ENCODE measurements around the gene PET100. TPM values are rescaled to one million over a fixed set of nuclear protein-coding genes. Genes with fewer than 3 reads are reported as not detected.

Gene PET100, protein sequence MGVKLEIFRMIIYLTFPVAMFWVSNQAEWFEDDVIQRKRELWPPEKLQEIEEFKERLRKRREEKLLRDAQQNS
- total RNA-seq (2014; rRNA removed; shearing (Covaris generic)), result 51.0 and 62.1 TPM in 2 replicates

DNA sequence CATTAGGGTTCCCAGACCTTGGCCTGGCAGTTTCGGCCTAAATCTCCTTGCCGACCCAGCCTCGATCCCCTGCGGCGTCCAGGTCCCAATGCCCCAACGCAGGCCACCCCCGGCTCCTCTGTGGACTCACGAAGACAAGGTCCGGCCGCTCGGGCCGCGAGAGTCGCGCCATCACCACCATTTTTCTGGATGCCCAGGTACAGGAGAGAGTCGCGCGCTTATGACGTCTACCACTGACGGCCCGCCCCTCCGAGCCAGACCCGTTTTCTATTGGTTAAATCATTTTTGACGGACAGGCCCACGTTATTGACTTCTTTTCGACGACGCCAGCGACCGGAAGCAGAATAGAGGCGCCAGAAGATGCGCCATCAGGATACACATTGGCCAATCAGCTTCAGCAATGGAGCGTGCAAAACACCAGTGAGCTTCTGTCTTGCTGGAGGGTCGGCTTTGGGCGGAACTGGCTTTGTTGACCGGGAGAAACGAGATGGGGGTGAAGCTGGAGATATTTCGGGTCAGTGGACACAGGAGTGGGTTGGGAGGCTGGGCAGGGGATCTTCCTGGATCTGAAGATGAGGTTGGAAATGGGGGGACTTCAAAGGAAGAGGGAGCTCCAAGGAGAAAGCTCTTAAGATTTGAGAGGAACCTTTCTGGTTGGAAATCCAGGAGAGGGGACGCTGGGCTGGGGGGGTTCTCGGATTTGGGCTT is at the start of gene PET100, which contains the start of gene XAB2:
TSS of gene PET100 (plus strand) at position 447 of the 708 bp plus-strand sequence. CDS start at position 488, 41 bp downstream.
TSS of gene XAB2 (minus strand) at position 199 of the 708 bp plus-strand sequence. CDS start at position 181, 18 bp downstream.
- 0 out of 2 replicates have a peak, but pooled peaks cover 5% of the 10 kb centered on the region for H3K36me3 ChIP-seq
- no peaks in the 10 kb centered on the region for H3K9me3 ChIP-seq (replicated peaks)
- no peaks in the 10 kb centered on the region for H3K27me3 ChIP-seq
- H3K27ac ChIP-seq, result peak within 1 kb of the TSS; percentile 61
- DNase-seq, result peak; percentile 96 to 98
- H3K4me1 ChIP-seq, result no peaks in the 10 kb centered on the region
- H3K4me3 ChIP-seq, result peak within 1 kb of the TSS; percentile 90

DNA sequence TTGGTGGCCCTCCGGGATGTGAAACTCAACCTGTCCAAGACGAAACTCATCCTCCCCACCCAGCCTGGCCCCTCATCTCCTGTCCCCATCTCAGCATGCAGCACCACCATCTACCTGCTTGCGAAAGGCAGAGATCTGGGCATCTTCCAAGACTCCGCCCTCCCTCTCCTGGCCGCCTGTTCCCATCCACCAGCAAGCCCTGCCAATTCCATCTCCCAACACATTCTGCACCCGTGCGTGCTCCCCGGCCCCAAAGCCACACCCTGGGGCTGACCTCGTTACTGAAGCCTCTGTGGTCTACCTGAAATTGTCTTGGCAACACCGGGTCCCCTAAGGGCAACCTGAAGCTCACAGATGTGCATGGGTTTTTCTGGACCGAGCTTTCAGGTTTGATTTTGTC is 47.1 kb upstream of the PET100 start:
- DNase-seq, result no peak
- Histone ChIP-seq H3K27me3 (no peaks in the 10 kb centered on the region), H3K27ac (no peak overlapping the region), H3K9me3 (replicated peaks) (no peaks in the 10 kb centered on the region), H3K36me3 (no peaks in the 10 kb centered on the region), H3K4me3 (no peak overlapping the region), H3K4me1 (no peaks in the 10 kb centered on the region)

DNA sequence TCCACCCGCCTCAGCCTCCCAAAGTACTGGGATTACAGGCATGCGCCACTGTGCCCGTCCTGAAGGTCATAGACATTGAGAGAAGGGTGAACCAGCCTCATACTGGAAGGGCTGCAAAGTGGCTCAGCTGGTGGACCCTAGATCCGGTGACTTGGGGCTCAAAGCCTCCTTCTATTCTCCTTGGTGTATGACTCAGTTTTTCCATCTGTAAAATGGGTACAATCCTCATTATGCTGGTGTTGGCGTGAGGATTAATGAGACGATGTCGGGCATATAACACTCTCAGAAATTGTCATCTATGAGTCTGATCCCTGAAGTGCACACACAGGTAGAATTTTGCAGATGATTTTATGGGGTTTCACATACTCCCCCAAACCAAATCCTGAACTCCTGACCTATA is 39.8 kb upstream of the PET100 start:
- 0 out of 2 replicates have a peak, but pooled peaks cover 1% of the 10 kb centered on the region for H3K27me3 ChIP-seq

DNA sequence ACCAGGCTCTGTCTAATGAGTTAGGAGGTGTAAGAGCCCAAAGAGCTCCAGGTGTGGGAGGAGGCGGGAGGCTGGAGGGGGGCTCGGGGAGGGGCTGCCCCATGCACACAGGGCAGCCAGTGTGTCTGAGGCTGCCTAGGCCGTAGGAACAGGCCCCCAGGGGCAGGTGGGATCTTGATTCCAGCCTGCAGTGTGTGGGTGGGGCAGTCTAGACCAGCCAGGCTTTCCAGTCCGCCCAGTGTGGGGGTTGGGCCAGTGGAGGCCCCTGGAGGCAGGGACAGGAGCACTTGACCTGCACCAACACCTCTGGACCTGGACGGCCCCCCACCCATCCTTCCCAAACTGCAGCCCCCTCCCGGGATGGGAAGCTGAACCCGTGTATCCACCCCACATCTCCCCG is 39.3 kb upstream of the PET100 start:
- Histone ChIP-seq H3K27ac (no peak overlapping the region), H3K9me3 (replicated peaks) (no peaks in the 10 kb centered on the region), H3K4me1 (no peaks in the 10 kb centered on the region), H3K36me3 (no peaks in the 10 kb centered on the region), H3K27me3 (0 out of 2 replicates have a peak, but pooled peaks cover 3% of the 10 kb centered on the region), H3K4me3 (no peak overlapping the region)
- no peak for DNase-seq

More for the DNA sequence above, 39.8 kb upstream of the PET100 start:
- no peak for DNase-seq
- Histone ChIP-seq H3K9me3 (replicated peaks) (no peaks in the 10 kb centered on the region), H3K36me3 (no peaks in the 10 kb centered on the region), H3K4me1 (no peaks in the 10 kb centered on the region), H3K27ac (no peak overlapping the region), H3K4me3 (no peak overlapping the region)

DNA sequence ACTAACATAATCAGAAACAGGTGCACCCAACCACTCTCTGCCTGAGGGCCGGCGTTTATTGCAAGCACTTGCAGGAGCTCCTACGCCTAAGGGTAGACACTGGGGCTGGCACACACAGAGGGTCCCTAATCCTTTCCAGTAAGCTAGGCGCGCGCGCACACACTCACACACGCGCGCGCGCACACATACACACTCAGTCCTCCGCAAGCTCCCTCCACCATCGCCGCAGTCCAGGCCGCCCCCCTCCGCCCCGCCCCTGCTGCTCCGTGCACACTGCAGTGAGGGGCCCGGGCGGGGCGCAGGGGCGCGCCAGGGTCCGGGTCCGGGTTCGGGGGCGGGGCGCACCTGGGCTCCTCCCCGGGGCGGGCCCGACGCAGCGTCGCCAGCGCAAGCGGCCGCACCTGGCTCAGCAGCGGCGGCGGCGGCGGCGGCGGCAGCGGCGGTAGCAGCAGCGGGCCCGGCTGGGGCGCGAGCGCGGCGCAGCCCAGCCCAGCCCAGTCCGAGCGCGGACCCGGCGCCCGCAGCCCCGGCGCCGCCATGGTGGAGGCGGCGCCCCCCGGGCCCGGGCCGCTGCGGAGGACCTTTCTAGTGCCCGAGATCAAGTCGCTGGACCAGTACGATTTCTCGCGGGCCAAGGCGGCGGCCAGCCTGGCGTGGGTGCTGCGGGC is 34.0 kb upstream of the PET100 start, which contains the start of gene CAMSAP3:
TSS of gene CAMSAP3 (plus strand) at position 398 of the 668 bp plus-strand sequence. CDS start at position 538, 140 bp downstream.
- no peaks in the 10 kb centered on the region for H3K36me3 ChIP-seq
- H3K9me3 ChIP-seq (replicated peaks), result no peaks in the 10 kb centered on the region
- peak; percentile 26 to 40 for DNase-seq
- no peaks in the 10 kb centered on the region for H3K4me1 ChIP-seq
- H3K27me3 ChIP-seq, result 0 out of 2 replicates have a peak, but pooled peaks cover 5% of the 10 kb centered on the region
- no peak within 1 kb of the TSS for H3K4me3 ChIP-seq
- no peak within 1 kb of the TSS for H3K27ac ChIP-seq

DNA sequence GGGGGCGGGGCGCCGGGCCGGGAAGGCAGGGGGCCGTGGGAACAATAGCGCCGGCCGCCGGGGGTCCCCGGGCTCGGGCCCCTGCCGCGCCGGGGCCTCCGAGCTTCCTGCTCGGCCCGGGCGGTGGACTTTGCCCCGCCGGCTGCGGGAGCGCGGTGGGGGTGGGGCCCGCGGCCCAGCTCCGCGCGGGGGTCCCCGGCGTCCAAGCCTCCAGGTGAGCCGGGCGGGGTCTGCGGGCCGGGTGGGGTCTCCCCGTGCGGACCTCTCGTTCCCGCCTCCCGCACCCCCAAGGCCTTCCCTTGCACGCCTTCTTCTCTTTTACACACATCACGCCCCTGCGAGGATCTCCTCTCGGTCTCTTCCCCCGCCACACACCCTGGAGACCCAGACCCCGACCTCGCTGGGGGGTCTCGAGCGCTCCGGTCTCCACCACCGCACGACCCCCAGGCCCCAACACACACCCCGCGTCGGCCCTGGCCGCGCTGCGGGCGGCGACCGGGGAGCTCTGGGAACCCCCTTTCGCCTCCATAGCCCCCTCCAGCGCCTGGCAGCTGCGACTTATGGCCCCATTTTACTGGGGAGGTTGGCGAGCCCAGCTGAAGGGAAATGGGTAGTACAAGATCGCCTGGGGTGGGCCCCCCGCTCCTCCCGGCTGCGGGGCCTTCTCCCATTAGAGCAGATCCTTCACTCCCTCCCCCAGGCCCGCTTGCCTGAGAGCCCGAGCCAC is 33.2 kb upstream of the PET100 start:
- no peaks in the 10 kb centered on the region for H3K36me3 ChIP-seq
- no peak overlapping the region for H3K4me3 ChIP-seq
- H3K4me1 ChIP-seq, result no peaks in the 10 kb centered on the region
- 0 out of 2 replicates have a peak, but pooled peaks cover 5% of the 10 kb centered on the region for H3K27me3 ChIP-seq
- no peak for DNase-seq
- no peak overlapping the region for H3K27ac ChIP-seq
- H3K9me3 ChIP-seq (replicated peaks), result no peaks in the 10 kb centered on the region

DNA sequence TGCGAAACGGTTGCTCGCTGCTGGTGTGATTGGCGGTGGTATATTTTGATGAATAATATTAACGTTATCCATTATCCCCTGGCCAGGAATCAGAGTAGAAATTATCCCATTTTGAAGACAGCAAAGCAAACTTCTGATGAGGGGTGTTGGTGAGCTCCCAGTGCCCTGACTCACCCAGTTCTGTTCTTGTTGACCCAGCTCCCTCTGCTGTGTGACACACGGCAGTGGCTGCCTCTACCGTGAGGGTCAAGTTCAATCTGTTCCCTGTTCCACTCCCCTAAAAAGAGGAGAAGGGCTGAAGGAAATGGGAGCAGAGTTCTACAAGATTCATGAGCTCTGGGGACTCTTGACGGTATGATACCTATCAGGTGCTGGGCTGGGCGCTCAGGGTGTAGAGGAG is 31.9 kb upstream of the PET100 start:
- no peak for DNase-seq
- Histone ChIP-seq H3K4me1 (no peaks in the 10 kb centered on the region), H3K9me3 (replicated peaks) (no peaks in the 10 kb centered on the region), H3K27ac (no peak overlapping the region), H3K27me3 (0 out of 2 replicates have a peak, but pooled peaks cover 5% of the 10 kb centered on the region), H3K36me3 (no peaks in the 10 kb centered on the region), H3K4me3 (no peak overlapping the region)

DNA sequence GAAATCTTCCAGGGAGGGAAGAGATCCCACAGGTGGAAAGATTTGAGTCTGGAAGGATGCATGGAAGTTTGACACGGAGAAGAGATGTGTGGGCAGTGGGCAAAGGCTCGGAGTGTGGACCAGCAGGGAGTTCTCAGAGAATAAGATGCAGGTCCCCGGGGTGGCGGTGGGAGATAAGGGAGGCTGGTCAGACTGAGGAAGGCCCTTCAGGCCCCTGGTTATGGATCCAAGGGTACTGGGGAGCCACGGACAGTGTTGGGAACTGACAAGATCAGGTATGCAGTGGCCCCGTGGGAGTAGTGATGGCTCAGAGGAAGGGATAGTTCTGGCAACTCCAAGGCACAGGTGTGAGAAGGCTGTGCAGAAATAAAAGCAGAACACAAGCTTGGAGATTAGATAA is 31.4 kb upstream of the PET100 start:
- DNase-seq, result no peak
- H3K9me3 ChIP-seq (replicated peaks), result no peaks in the 10 kb centered on the region
- H3K4me1 ChIP-seq, result no peaks in the 10 kb centered on the region
- H3K36me3 ChIP-seq, result no peaks in the 10 kb centered on the region
- H3K27me3 ChIP-seq, result 0 out of 2 replicates have a peak, but pooled peaks cover 5% of the 10 kb centered on the region
- H3K27ac ChIP-seq, result no peak overlapping the region
- no peak overlapping the region for H3K4me3 ChIP-seq

DNA sequence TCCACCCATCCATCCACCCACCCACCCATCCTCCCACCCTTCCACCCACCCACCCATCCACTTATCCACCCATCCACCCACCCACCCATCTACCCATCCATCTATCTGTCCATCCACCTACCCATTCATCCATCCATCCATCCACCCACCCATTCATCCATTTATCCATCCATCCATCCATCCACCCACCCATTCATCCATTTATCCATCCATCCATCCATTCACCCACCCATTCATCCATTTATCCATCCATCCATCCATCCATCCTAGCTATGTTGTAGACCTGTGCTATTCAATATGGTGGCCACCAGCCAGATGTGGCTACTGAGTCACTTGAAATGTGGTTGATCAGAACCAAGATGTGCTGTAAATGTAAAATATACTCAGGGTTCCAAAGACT is 28.9 kb upstream of the PET100 start:
- no peaks in the 10 kb centered on the region for H3K36me3 ChIP-seq

DNA sequence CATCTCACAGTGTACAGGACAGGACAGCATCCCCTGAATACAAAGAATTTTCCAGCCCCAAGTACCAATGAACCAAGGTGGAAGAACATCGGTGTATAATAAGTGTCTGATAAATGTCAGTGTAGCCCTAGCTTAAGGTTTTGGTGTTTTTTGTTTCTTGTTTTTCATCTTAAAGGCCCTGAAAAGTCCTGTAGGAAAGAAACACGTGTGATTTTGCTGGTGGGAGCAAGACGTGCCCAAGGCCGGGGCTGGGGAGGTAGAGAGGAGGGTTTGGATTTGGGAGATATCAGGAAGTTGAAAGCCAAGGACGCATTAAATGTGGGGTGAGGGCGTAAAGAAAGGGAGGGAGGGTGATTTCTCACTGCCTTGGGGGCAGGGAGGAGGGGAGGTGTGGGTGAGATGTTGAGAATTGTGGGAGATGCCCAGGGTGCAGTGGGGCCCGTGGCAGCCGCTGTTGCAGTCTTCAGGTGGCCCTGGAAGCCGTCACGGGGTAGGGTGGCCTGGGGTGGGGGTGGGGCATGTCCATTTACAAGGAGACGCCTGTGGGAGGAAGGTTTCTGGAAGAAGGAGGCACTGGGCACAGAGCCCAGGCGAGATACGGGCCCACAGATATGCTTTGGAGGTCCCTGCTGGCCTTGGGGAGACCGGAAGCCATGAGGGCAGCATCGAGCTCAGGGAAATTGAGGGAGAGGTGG is 27.2 kb upstream of the PET100 start:
- Histone ChIP-seq H3K27me3 (no peaks in the 10 kb centered on the region), H3K4me1 (no peaks in the 10 kb centered on the region), H3K9me3 (replicated peaks) (no peaks in the 10 kb centered on the region), H3K27ac (no peak overlapping the region), H3K4me3 (no peak overlapping the region), H3K36me3 (no peaks in the 10 kb centered on the region)
- DNase-seq, result no peak

More for the DNA sequence above, 28.9 kb upstream of the PET100 start:
- Histone ChIP-seq H3K4me3 (no peak overlapping the region), H3K9me3 (replicated peaks) (no peaks in the 10 kb centered on the region), H3K4me1 (no peaks in the 10 kb centered on the region), H3K27ac (no peak overlapping the region), H3K27me3 (no peaks in the 10 kb centered on the region)
- DNase-seq, result no peak

DNA sequence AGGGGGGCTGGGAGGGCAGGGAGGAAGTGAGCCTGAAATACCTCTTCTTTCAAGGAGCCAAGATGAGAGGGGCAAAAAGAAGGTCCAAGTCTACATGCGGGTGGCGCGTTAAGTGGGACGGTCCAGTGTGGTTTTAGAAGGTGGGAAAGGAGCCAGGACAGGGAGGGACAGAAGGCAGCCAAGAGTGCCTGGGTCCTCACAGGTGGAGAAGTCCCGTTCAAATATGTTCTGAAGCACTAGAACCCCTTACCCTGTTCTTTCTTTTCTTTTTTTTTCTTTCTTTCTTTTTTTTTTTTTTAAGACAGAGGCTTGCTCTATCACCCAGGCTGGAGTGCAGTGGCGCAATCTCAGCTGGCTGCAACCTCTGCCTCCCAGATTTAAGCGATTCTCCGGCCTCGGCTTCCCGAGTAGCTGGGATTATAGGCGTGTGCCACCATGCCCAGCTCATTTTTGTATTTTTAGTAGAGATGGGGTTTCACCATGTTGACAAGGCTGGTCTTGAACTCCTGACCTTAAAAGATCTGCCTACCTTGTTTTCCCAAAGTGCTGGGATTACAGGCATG is 26.6 kb upstream of the PET100 start:
- no peak for DNase-seq
- no peaks in the 10 kb centered on the region for H3K4me1 ChIP-seq
- no peak overlapping the region for H3K27ac ChIP-seq
- no peaks in the 10 kb centered on the region for H3K27me3 ChIP-seq
- no peaks in the 10 kb centered on the region for H3K36me3 ChIP-seq
- H3K4me3 ChIP-seq, result no peak overlapping the region
- no peaks in the 10 kb centered on the region for H3K9me3 ChIP-seq (replicated peaks)

DNA sequence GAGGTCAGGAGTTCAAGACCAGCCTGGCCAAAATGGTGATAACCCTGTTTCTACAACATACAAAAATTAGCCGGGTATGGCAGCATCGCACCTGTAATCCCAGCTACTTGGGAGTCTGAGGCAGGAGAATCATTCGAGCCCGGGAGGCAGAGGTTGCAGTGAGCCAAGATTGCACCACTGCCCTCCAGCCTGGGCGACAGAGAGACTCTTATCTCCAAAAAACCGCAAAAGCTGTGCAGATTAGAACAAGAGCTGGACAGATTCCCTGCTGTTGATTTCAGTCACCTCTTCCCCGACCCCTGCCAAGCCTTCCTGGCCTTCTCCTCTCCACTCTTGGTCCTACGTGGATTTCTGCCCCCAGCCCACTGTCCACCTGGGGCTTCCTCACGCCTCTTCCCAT is 25.7 kb upstream of the PET100 start:
- no peaks in the 10 kb centered on the region for H3K4me1 ChIP-seq

DNA sequence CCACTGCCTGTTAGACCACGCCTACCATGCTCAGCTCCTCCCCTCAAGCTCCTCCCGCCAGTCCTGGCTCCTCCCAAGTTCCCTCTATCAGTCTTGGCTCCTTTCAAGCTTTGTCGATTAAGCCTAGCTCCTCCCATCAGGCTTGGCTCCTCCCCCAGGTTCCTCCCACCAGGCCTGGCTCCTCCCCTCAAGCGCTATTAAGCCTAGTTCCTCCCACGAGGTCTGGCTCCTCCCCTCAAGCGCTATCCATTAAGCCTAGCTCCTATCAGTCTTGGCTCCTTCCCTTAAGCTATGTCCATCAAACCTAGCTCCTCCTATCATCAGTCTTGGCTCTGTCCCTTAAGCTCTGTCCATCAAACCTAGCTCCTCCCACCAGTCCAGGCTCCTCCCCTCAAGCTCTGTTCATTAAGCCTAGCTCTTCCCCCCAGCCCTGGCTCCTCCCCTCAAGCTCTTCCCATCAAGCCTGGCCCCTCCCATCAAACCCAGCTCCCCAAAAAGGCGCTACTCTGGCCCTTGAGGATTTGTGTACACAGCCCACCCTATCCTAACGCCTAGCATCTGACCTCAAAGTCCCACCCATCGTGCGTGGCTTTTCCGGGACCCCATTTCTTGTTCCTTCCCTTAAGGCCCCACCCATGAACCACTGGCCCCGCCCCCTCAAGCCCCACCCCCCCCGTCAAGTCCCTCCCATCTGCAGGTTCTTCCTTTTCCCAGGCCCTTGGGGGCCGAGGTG is 23.9 kb upstream of the PET100 start:
- H3K4me1 ChIP-seq, result no peaks in the 10 kb centered on the region
- no peaks in the 10 kb centered on the region for H3K36me3 ChIP-seq
- H3K27me3 ChIP-seq, result no peaks in the 10 kb centered on the region
- no peaks in the 10 kb centered on the region for H3K9me3 ChIP-seq (replicated peaks)
- H3K27ac ChIP-seq, result no peak overlapping the region
- H3K4me3 ChIP-seq, result no peak overlapping the region
- DNase-seq, result peak; percentile 27 to 49

More for the DNA sequence above, 25.7 kb upstream of the PET100 start:
- DNase-seq, result no peak
- Histone ChIP-seq H3K9me3 (replicated peaks) (no peaks in the 10 kb centered on the region), H3K36me3 (no peaks in the 10 kb centered on the region), H3K27ac (no peak overlapping the region), H3K4me3 (no peak overlapping the region), H3K27me3 (no peaks in the 10 kb centered on the region)
